ENCODE results near the gene KRT38. TPM values are rescaled to one million over a fixed set of nuclear protein-coding genes. Genes with fewer than 3 reads are reported as not detected.
A peak's percentile ranks its signal among the peaks of the same experiment; 100 is the strongest.
"Not testable (repeated sequence)": the region's sequence is repeated elsewhere in the genome, so short reads cannot be mapped to it uniquely, and the experiment has no call there.

The KRT38 gene
- total and polyA plus RNA-seq, 3 donors from 2014 or later, result not detected

DNA sequence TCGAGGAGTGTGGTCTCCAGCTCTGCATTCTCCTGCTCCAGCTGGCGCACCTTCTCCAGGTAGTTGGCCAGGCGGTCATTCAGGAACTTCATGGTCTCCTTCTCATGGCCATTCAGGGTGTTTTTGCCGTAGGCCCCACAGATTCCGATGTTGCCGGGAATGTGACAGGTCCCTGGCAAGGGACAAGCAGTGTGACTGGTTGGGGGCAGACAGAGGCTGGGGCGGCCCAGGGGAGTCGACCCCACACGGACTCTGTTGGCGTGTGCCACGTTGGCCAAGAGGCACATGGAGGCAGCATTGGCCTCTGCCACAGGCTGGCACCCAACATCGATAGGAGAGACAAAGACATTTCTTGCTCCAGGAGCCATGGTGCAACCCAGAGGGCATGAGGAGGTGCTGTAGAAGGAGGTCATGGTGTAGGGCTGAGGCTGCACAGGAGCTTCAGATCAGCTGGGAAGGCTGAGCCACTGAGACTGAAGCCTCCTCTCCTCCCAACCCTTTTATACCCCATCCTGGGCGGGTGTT, 16.6 kb downstream of the KRT38 start, which contains the start of gene KRT37:
Gene KRT37 (minus strand): TSS at position 475 of the 525 bp plus-strand sequence. CDS start 62 bp downstream, at position 413.
- no peak within 1 kb of the TSS for H3K4me3 ChIP-seq
- H3K27me3 ChIP-seq, result no peaks in the 10 kb centered on the region
- H3K4me1 ChIP-seq, result peaks cover 11% of the 10 kb centered on the region
- no peaks in the 10 kb centered on the region for H3K36me3 ChIP-seq (ENCODE audit: low read depth, missing control alignments)
- intact Hi-C loops (cut with DNase I; ENCODE audit: low total_unique reads), result no loop called here
- no peak within 1 kb of the TSS for H3K27ac ChIP-seq
- TF ChIP-seq, protein P1, sequence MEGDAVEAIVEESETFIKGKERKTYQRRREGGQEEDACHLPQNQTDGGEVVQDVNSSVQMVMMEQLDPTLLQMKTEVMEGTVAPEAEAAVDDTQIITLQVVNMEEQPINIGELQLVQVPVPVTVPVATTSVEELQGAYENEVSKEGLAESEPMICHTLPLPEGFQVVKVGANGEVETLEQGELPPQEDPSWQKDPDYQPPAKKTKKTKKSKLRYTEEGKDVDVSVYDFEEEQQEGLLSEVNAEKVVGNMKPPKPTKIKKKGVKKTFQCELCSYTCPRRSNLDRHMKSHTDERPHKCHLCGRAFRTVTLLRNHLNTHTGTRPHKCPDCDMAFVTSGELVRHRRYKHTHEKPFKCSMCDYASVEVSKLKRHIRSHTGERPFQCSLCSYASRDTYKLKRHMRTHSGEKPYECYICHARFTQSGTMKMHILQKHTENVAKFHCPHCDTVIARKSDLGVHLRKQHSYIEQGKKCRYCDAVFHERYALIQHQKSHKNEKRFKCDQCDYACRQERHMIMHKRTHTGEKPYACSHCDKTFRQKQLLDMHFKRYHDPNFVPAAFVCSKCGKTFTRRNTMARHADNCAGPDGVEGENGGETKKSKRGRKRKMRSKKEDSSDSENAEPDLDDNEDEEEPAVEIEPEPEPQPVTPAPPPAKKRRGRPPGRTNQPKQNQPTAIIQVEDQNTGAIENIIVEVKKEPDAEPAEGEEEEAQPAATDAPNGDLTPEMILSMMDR (IDR thresholded peaks at IDR 0.05), result no peak
- TF ChIP-seq POLR2A (IDR thresholded peaks at IDR 0.05), result no peak
- no peaks in the 10 kb centered on the region for H3K9me3 ChIP-seq
- DNase-seq, result no peak
- 96 to 97% methylated on average over 10 to 13 of the region's 13 CpGs for WGBS, 2 donors

DNA sequence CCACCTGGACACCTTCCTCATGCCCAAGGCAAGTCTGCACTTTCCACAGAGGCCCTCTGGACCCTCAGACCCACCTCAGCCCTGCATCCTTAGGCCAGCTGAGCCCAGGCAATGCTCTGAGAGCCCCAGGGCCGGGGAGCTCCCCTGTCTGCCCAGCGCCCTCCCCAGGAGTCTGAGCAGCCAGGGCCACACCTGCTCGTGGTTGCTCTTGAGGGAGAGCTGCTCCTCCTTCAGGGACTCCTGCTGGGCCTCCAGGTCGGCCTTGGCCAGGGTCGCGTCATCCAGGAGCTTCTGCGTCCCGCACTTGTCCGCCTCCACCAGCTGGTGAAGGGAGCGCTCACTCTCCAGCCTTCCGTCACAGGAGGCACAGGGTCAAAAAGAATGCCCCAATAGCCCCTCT, 18.2 kb downstream of the KRT38 start:
- H3K27me3 ChIP-seq; H3K27ac ChIP-seq; intact Hi-C loops (cut with DNase I; ENCODE audit: low total_unique reads); H3K36me3 ChIP-seq (ENCODE audit: low read depth, missing control alignments); DNase-seq; H3K9me3 ChIP-seq; H3K4me3 ChIP-seq: not testable (repeated sequence)
- 93 to 94% methylated on average over 11 of the region's 11 CpGs for WGBS, 2 donors
- H3K4me1 ChIP-seq, result peaks cover 11% of the 10 kb centered on the region

DNA sequence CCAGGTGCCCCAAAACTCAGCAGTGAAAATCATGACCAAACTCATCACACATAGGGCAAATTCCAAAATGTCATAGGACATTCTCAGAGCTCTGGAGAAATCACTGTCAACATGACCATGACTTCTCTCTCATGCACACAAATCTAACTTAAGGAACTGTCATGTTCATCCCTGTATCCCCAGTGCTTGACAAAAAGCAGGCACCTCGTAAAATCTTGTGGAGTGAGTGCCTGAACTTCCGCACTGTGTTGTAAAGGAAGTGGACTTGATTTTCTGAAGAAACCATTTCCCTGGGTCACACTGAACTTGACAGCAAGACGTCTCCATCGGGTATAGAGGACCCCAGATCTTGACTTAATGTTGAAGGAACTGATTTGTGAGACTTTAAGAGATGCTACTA, 19.2 kb downstream of the KRT38 start:
- H3K27me3 ChIP-seq, result no peaks in the 10 kb centered on the region
- H3K4me3 ChIP-seq, result no peak overlapping the region
- no peaks in the 10 kb centered on the region for H3K9me3 ChIP-seq
- TF ChIP-seq, protein P1 (IDR thresholded peaks at IDR 0.05), result no peak
- no peak for TF ChIP-seq POLR2A (IDR thresholded peaks at IDR 0.05)
- 86 to 92% methylated on average over 4 of the region's 4 CpGs for WGBS, 2 donors
- H3K27ac ChIP-seq, result no peak overlapping the region
- no peak for DNase-seq
- peaks cover 19% of the 10 kb centered on the region for H3K4me1 ChIP-seq
- intact Hi-C loops (cut with DNase I; ENCODE audit: low total_unique reads), result no loop called here
- H3K36me3 ChIP-seq (ENCODE audit: low read depth, missing control alignments), result no peaks in the 10 kb centered on the region

DNA sequence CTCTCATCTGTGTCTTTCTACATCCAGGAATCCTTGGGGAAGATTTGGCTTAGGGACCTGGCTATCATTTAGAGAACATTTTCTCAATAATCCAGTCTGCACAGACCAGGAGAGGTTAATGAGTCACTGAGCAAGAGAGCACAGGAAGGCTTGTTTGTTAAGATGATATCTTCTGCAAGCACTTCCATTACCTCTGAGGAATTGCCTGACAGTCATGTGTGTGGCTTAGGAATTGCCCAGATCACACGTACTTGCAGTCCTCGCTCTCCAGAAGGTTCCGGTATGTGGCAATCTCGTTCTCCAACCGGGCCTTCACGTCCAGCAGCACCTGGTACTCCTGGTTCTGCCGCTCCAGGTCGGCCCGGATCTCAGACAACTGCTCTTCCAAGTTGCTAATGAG, 19.7 kb downstream of the KRT38 start:
- H3K4me1 ChIP-seq, result peaks cover 24% of the 10 kb centered on the region
- 77 to 80% methylated on average over 5 to 9 of the region's 9 CpGs for WGBS, 2 donors
- intact Hi-C loops (cut with DNase I; ENCODE audit: low total_unique reads), result no loop called here
- peak; percentile 40 for DNase-seq
- TF ChIP-seq, protein P1 (IDR thresholded peaks at IDR 0.05), result no peak
- TF ChIP-seq POLR2A (IDR thresholded peaks at IDR 0.05), result no peak
- H3K36me3 ChIP-seq (ENCODE audit: low read depth, missing control alignments), result no peaks in the 10 kb centered on the region
- H3K9me3 ChIP-seq, result no peaks in the 10 kb centered on the region
- H3K4me3 ChIP-seq, result no peak overlapping the region
- H3K27me3 ChIP-seq, result no peaks in the 10 kb centered on the region
- peak overlapping the region in 1 of 2 donors; percentile 50 for H3K27ac ChIP-seq

DNA sequence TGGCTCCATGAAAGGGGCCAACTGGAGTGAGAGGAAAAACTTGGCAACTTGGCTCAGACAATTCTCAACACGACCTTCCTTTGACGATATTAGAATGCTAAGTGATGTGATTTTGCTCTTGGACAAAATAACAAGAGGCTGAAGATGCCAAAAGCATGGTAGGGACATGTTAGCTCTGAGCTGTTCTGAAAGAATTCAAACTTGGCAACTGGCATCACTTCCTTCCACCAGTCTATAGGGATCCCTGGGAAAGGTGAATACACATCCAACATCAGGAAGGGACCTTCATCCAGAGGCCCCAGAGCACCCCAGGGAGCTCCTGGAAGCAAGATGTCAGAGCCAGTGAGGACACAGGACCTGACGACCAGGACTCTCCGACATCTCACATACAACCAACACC, 20.6 kb downstream of the KRT38 start:
- WGBS, 2 donors, result 53 to 56% methylated on average over 4 of the region's 4 CpGs
- Histone ChIP-seq H3K4me3 (no peak overlapping the region), H3K4me1 (peaks cover 31% of the 10 kb centered on the region), H3K27me3 (no peaks in the 10 kb centered on the region), H3K9me3 (no peaks in the 10 kb centered on the region), H3K36me3 (ENCODE audit: low read depth, missing control alignments) (no peaks in the 10 kb centered on the region), H3K27ac (peak overlapping the region in 1 of 2 donors; percentile 50)
- no peak for TF ChIP-seq POLR2A (IDR thresholded peaks at IDR 0.05)
- TF ChIP-seq, protein P1 (IDR thresholded peaks at IDR 0.05), result no peak
- intact Hi-C loops (cut with DNase I; ENCODE audit: low total_unique reads), result no loop called here
- DNase-seq, result no peak

Measured in testis (tissue), 3 donors.